ENCODE data around the gene CBFB.

GRCh38 chr16:66984892-66985311 lies 44.0 kb upstream of the CBFB start:
- no peak for TF ChIP-seq CTCF (IDR thresholded peaks at IDR 0.05)
- TF ChIP-seq POLR2A (IDR thresholded peaks at IDR 0.05) = no peak
